ENCODE results near the gene DEPDC7. TPM values are rescaled to one million over a fixed set of nuclear protein-coding genes. Genes with fewer than 3 reads are reported as not detected.
A peak's percentile ranks its signal among the peaks of the same experiment; 100 is the strongest.

Gene DEPDC7
- total and polyA plus RNA-seq, 9 of the 15 experiments (the other 6 are each of a cell fraction or from before 2014, with no cell fraction given) = 5.4 to 19.9 (median 12.0) TPM

- TF ChIP-seq ZNF311 (CRISPR knock-in tag; IDR thresholded peaks at IDR 0.05) (no peak), HES1 (IDR thresholded peaks at IDR 0.05; ENCODE audit: low read depth) (peak; percentile 31; the same call in 1 of the 2 replicates), NFIX (CRISPR knock-in tag; IDR thresholded peaks at IDR 0.05; ENCODE audit: low read depth) (no peak), TFAP4 (CRISPR knock-in tag; IDR thresholded peaks at IDR 0.05; ENCODE audit: borderline replicate concordance) (peak; percentile 49), MEF2A (IDR thresholded peaks at IDR 0.05; ENCODE audit: control insufficient read depth, low read depth, low read length) (no peak), ATF1 (CRISPR knock-in tag; IDR thresholded peaks at IDR 0.05) (no peak), ATF1 (tag; IDR thresholded peaks at IDR 0.05) (peak; percentile 61; the same call in 1 of the 2 replicates), THAP12 (CRISPR knock-in tag; IDR thresholded peaks at IDR 0.05) (0 out of 2 replicates have a peak, but pooled peaks have one; percentile 20), ATF6 (CRISPR knock-in tag; IDR thresholded peaks at IDR 0.05) (peak; percentile 12; the same call in 1 of the 2 replicates), ZNF174 (CRISPR knock-in tag; IDR thresholded peaks at IDR 0.05) (no peak), CEBPZ (IDR thresholded peaks at IDR 0.05; ENCODE audit: borderline replicate concordance, low read depth, low read length) (no peak), POLR2B (IDR thresholded peaks at IDR 0.05; ENCODE audit: low read depth, partially characterized antibody) (peak; percentile 65), ARID2 (IDR thresholded peaks at IDR 0.05) (no peak), NFE2 (IDR thresholded peaks at IDR 0.05; ENCODE audit: low read depth) (no peak), ZNF274 (IDR thresholded peaks at IDR 0.05; ENCODE audit: borderline replicate concordance, low read depth, low read length) (no peak), RNF2 (IDR thresholded peaks at IDR 0.05) (0 out of 2 replicates have a peak, but pooled peaks have one; percentile 37), ZNF354B (CRISPR knock-in tag; IDR thresholded peaks at IDR 0.05) (no peak), ZNF224 (CRISPR knock-in tag; IDR thresholded peaks at IDR 0.05) (no peak; the same call in 1 of the 2 replicates), HLTF (IDR thresholded peaks at IDR 0.05) (no peak)
Observed at GRCh38 chr11:33015621-33016551, at the start of gene DEPDC7 (continued).
